Vagina (tissue), 2 donors: Measurements from ENCODE around the gene HSPB6. TPM values are rescaled to one million over a fixed set of nuclear protein-coding genes. Genes with fewer than 3 reads are reported as not detected.

Experiments used
- DNase-seq, 2 donors: peaks; one replicate each; pipeline ENCODE4 v3.0.0-alpha.2; 2017; ENCODE audit errors: extremely low spot score in 2 of 2
- H3K27ac ChIP-seq: fragments of 200-600 bp; sonication (generic); one replicate; pipeline ENCODE4 v1.5.1; 2019
- H3K27me3 ChIP-seq: fragments of 200-600 bp; sonication (generic); one replicate; pipeline ENCODE4 v1.5.1; 2019
- H3K36me3 ChIP-seq, 2 donors: fragments of 200-600 bp; sonication (generic); one replicate each; pipeline ENCODE4 v1.5.1; 2017 to 2019
- H3K4me1 ChIP-seq: fragments of 200-600 bp; sonication (generic); one replicate; pipeline ENCODE4 v1.5.1; 2019
- H3K4me3 ChIP-seq, 2 donors: fragments of 200-600 bp; sonication (generic); 1 replicate in 1 of 2; 2 replicates in 1 of 2; pipeline ENCODE4 v1.5.1; 2016 to 2019
- H3K9me3 ChIP-seq: fragments of 200-600 bp; sonication (generic); one replicate; pipeline ENCODE4 v1.5.1; 2019
- POLR2A ChIP-seq, 2 donors: fragments of 450-650 bp; IDR thresholded peaks; one replicate each; pipeline ENCODE4 v1.6.1; 2017; ENCODE audit warnings: antibody characterized with exemption in 2 of 2, mild to moderate bottlenecking in 2 of 2, moderate library complexity in 2 of 2
- POLR2AphosphoS5 ChIP-seq, 2 donors: sonication (generic); formaldehyde crosslinking; IDR thresholded peaks; one replicate each; pipeline ENCODE4 v1.9.0; 2017; ENCODE audit warnings: antibody characterized with exemption in 2 of 2, mild to moderate bottlenecking in 2 of 2, low read depth in 1 of 2; ENCODE audit not compliant: insufficient read depth in 1 of 2
- intact Hi-C: fragments of 100-400 bp; cut with DNase I; formaldehyde crosslinking; loops from one replicate; pipeline ENCODE4 v1.15.1; 2023
- total RNA-seq: library from RNA; depleted of rRNA; stranded (reverse); fragments of >200 nt; gene quantifications from one replicate; pipeline ENCODE4 v1.2.3, GENCODE V29; 2016
- TF ChIP-seq, protein P1 (sequence below), 3 experiments: fragments of 450-650 bp in 2 of 3; fragments of 200-600 bp in 1 of 3; sonication (generic) in 1 of 3; IDR thresholded peaks; one replicate each; pipeline ENCODE4 v1.5.1; 2017 to 2019; ENCODE audit warnings: antibody characterized with exemption in 3 of 3, mild to moderate bottlenecking in 2 of 3, moderate library complexity in 2 of 3

HSPB6 gene
- total RNA-seq, 1 donor from 2014 or later: 238 TPM

DNA sequence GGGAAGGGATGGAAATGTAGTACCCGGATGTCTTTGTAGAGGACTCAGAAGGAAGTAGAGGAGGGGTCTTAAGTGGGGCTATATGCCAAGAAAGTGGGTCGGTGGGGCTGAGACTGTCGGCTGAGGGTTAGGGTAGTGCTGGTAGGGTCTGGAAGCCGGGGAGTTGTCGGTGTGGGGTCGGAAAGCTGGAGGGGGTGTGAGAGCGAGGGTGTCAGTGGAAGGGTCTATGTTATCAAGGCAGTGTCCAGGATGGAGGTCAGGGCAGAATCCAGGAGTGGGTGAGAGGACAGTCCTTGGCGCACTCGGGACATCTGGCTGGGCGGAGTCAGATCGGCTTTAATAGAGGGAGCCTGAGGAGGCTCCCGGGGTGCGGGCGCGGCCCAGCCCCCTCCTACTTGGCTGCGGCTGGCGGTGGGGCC, 1.7 kb downstream of the HSPB6 start:
- intact Hi-C loops: no loop called here
- H3K4me3 ChIP-seq: peak overlapping the region; percentile 61 to 88
- peak overlapping the region; percentile 97 for H3K27ac ChIP-seq
- no peaks in the 10 kb centered on the region for H3K27me3 ChIP-seq
- peak in 1 of 2 donors; percentile 95 for DNase-seq
- TF ChIP-seq POLR2A (IDR thresholded peaks at IDR 0.05): no peak
- TF ChIP-seq, protein P1, sequence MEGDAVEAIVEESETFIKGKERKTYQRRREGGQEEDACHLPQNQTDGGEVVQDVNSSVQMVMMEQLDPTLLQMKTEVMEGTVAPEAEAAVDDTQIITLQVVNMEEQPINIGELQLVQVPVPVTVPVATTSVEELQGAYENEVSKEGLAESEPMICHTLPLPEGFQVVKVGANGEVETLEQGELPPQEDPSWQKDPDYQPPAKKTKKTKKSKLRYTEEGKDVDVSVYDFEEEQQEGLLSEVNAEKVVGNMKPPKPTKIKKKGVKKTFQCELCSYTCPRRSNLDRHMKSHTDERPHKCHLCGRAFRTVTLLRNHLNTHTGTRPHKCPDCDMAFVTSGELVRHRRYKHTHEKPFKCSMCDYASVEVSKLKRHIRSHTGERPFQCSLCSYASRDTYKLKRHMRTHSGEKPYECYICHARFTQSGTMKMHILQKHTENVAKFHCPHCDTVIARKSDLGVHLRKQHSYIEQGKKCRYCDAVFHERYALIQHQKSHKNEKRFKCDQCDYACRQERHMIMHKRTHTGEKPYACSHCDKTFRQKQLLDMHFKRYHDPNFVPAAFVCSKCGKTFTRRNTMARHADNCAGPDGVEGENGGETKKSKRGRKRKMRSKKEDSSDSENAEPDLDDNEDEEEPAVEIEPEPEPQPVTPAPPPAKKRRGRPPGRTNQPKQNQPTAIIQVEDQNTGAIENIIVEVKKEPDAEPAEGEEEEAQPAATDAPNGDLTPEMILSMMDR (IDR thresholded peaks at IDR 0.05): no peak
- peak in 1 of 2 donors; percentile 73 for TF ChIP-seq POLR2AphosphoS5 (IDR thresholded peaks at IDR 0.05; ENCODE audit: insufficient read depth in 1 of 2, low read depth in 1 of 2)
- peaks cover 0 to 26% of the 10 kb centered on the region in 2 donors for H3K36me3 ChIP-seq
- H3K4me1 ChIP-seq: peaks cover 45% of the 10 kb centered on the region
- no peaks in the 10 kb centered on the region for H3K9me3 ChIP-seq

DNA sequence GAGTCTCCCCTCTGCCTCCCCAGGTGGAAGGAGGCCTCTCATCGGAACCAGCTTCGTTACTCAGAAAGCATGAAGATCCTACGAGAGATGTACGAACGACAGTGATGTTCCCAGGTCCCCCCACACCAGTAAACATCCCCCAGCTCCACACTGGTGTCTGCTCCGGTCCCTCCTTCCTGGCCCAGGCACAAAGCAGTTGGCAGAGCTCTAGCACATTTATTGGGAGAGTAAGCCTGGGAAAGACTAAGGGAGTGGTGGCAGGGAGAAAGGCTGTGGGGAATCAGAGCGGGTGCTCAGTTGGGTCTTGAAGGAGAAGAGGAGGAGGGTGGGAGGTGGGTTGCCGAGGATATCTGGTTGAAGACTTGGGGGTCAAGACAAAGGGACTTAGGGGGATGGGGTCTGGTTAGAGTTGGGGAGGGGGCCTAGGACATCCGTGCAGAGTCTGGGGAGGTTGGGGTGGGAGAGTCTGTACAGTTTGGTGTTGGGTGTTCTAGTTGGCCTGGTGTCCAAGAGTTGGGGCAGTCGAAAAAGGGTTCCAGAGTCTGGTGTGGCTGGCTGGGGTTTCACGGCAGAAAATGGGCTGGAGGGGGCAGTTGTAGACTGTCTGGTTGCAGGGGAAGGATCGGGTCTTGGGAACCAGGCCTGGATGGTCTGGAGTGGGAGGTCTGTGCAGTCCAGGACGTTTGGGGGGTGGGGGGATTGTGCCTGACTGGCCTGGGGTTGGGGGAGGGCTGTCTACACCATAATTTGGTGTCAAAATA, 2.3 kb downstream of the HSPB6 start:
- peaks cover 0 to 26% of the 10 kb centered on the region in 2 donors for H3K36me3 ChIP-seq
- TF ChIP-seq, protein P1 (IDR thresholded peaks at IDR 0.05): no peak
- TF ChIP-seq POLR2AphosphoS5 (IDR thresholded peaks at IDR 0.05; ENCODE audit: insufficient read depth in 1 of 2, low read depth in 1 of 2): peak in 1 of 2 donors; percentile 8
- peak overlapping the region; percentile 97 for H3K27ac ChIP-seq
- H3K4me3 ChIP-seq: peak overlapping the region; percentile 61 to 88
- H3K4me1 ChIP-seq: peaks cover 51% of the 10 kb centered on the region
- H3K9me3 ChIP-seq: no peaks in the 10 kb centered on the region
- H3K27me3 ChIP-seq: no peaks in the 10 kb centered on the region
- intact Hi-C loops: no loop called here
- no peak for DNase-seq

DNA sequence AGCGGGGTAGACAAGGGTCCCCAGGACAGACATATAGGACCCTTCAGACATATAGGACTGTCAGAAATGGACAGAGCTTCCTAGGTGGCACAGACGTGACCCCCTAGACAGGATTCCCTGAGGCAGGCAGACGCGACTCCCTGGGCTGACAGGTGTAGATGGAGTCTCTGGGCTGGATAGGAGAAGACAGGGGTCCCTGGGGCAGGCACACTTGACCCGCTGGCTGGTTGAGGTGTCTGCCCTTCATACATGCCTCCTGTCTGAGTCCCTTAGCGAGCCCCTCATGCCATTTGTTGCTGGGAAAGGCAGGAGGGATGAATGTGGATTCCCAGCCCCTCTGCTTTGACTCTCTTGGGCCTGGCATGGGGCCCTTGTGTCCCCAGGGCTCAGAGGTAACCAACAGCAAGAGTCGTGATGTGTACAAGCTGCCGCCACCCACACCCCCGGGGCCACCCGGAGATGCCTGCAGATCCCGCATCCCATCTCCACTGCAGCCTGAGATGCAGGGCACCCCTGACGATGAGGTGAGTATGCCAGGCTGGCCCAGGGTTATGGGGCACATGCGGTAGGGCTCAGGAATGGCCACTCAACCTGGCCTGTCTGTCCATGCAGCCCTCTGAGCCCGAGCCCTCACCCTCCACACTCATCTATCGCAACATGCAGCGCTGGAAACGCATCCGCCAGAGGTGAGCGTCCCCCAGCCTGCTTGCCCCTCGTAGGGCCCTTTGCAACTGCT, 3.0 kb downstream of the HSPB6 start:
- TF ChIP-seq, protein P1 (IDR thresholded peaks at IDR 0.05): no peak
- TF ChIP-seq POLR2AphosphoS5 (IDR thresholded peaks at IDR 0.05; ENCODE audit: insufficient read depth in 1 of 2, low read depth in 1 of 2) (peak in 1 of 2 donors; percentile 20), POLR2A (IDR thresholded peaks at IDR 0.05) (no peak)
- Histone ChIP-seq H3K4me3 (no peak overlapping the region), H3K9me3 (no peaks in the 10 kb centered on the region), H3K27ac (peak overlapping the region; percentile 97), H3K36me3 (peaks cover 0 to 26% of the 10 kb centered on the region in 2 donors), H3K4me1 (peaks cover 52% of the 10 kb centered on the region), H3K27me3 (no peaks in the 10 kb centered on the region)
- intact Hi-C loops: no loop called here
- no peak for DNase-seq

DNA sequence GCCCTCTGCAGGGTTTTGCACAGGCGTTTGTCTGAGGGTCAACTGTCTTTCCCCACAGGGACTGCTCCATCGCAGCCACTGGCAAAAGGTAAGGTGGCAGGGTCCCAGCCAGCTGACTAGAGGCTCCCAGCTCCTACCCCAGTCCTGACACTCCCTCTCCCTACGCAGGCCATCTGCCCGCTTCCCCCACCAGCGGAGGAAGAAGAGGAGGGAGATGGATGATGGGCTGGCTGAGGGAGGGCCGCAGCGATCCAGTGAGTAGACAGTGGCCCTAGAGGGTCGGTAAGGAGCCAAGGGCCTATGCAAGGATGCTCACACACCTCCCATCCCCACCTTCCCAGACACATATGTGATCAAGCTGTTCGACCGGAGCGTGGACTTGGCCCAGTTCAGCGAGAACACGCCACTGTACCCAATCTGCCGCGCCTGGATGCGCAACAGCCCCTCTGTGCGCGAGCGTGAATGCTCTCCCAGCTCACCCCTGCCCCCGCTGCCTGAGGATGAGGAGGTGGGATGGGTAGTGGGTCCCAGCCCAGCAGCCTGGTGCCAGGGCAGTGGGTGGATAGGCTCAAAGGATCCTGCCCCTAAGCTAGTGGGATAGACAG, 4.0 kb downstream of the HSPB6 start:
- intact Hi-C loops: no loop called here
- Histone ChIP-seq H3K27me3 (no peaks in the 10 kb centered on the region), H3K36me3 (peaks cover 0 to 26% of the 10 kb centered on the region in 2 donors), H3K4me3 (no peak overlapping the region), H3K4me1 (peaks cover 52% of the 10 kb centered on the region), H3K27ac (no peak overlapping the region), H3K9me3 (no peaks in the 10 kb centered on the region)
- no peak for DNase-seq
- TF ChIP-seq POLR2A (IDR thresholded peaks at IDR 0.05): no peak
- TF ChIP-seq, protein P1 (IDR thresholded peaks at IDR 0.05): no peak
- TF ChIP-seq POLR2AphosphoS5 (IDR thresholded peaks at IDR 0.05; ENCODE audit: insufficient read depth in 1 of 2, low read depth in 1 of 2): no peak
